GM19438 (cell line): ENCODE data around the gene TRAF3IP1.
"Not testable (repeated sequence)": the region's sequence is repeated elsewhere in the genome, so short reads cannot be mapped to it uniquely, and the experiment has no call there.

ENCODE experiments used
- ATAC-seq: cut with Tn5 transposase; IDR thresholded peaks from one replicate; pipeline ENCODE4 v1.9.1; 2021; ENCODE audit warnings: low read depth; ENCODE audit not compliant: unreplicated experiment

Gene TRAF3IP1

DNA sequence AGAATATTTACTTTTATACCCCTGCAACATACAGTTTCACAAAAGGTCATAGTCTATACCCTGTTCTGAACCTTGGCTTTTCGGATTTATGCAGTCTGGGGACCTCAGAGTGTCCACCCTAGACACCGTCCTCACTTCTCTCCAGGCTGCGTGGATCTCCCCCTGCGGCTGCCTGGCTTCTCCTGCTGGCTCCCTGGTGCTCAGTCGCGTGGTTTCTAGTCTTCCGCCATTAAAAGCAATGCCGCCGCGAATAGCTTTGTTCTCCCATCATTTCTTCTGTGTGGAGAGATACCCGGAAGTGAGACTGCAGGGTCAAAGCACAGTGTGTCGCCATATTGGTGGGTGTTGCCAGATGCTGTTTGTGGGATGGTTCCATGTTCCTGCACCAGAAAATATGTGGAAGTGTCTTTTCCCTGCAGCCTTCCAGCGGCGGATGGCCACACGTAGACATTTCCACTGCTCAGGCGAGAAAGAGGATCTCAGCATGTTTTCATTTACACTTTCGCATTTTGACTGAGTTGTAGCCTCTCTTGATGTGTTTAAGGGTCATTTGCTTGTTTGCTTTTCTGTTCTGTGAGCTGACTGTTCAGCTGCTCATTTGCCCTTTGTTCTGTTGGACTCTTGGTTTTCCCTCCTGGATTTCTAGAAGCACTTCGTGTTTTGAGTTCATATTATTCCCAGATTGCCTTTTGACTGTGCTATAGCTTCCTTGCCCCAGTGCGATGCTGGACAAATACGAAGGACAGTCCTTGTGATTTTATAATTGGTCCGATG, 83.5 kb downstream of the TRAF3IP1 start:
- no peak for ATAC-seq

DNA sequence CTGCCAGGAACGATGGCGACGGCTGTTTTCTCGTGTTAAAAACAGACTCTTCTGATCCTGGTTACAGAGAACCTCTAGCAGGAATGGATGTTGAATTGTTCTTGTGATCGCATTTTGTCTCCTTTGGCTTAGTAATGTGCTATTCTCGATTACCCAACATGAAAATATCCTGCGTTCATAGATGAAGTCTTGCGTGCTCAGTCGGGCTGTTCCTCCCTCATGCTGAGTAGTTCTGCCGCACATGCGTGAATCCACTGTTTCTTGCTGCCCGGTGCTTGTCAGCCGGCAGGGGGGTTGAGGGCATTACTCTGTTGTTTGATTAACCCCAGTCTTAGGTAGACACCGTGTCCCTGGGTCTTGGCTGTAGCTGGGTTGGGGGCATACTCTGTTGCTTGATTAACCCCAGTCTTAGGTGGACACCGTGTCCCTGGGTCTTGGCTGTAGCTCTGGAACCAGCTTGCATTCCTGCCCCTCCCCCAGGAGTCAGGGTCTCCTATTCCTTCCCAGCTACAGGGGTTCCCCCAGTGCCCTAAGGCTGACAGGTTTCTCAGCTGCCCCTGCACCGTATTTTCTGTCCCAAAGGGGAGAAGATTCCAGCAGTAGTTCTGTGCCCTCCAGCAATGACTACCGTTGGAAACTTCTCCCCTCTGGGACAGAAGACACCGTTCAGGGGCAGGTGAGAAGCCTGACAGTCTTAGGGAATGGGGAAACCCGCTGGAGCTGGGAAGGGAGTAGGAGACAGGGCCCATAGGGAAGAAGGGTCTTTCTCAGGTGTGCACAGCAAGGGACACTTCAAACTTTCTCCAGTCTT, 84.3 kb downstream of the TRAF3IP1 start:
- ATAC-seq = no peak

DNA sequence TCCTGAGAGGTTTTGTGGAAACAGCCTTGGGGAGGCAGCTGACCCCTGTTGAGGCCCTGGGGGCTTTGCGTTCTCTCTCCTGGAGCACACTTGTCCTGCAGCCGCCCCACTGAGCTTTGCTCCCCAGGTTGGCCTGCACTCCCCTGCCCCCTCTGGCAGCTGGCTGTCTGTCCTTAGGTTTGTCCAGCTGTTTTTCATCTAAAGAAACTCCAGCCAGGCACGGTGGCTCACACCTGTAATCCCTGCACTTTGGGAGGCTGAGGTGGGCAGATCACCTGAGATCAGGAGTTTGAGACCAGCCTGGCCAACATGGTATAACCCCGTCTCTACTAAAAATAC, 84.9 kb downstream of the TRAF3IP1 start:
- not testable (repeated sequence) for ATAC-seq

DNA sequence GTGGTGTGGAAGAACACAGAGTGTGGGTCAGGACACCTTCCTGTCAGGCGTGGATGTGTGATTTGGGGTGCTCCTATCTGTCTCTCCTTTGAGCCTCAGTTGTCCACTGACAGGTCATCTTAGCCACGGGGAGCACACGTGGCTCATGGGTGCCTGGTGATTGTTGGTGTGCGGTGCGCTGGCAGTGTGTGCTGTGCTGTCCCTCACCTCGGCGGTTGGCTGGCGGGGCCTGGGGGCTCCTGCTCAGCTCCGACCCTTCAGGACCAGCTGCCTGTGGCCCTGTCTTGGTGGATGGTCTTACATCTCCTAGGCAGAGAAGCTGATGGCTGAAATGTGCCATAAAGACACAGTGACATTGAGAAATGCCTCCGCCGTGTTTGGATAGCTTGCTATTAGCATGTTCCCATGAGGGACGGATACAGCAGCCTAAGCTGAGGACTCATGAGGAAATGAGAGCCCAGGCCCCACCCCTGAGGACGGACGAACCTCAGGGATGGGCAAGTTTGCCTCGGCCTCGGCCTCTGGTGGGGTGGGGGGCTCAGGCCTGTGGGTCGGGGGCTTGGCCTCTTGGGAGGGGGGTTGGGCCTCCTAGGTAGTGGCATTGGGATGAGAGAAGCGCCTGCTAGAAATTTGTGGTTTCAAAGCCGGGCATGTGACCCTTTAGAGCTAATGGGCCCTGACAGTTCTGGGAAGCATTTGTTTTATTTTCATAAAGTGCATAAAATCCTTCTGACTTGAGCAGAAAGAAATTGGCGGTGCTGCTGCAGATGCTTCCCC, 86.1 kb downstream of the TRAF3IP1 start:
- ATAC-seq = no peak

DNA sequence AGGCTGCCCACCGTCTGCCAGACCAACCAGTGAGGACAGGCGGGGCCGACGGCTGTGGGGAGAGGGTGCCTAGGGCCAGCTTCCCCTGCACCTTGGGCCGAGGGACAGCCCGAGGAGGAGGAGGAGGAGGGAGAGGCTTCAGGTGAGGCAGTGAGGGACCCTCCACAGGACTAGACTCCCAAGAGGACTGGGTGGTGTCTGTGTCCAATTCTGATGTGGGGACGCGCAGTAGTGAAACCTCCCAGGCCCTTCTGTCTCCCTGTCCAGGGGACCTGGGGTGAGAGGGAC, 86.6 kb downstream of the TRAF3IP1 start:
- no peak for ATAC-seq

DNA sequence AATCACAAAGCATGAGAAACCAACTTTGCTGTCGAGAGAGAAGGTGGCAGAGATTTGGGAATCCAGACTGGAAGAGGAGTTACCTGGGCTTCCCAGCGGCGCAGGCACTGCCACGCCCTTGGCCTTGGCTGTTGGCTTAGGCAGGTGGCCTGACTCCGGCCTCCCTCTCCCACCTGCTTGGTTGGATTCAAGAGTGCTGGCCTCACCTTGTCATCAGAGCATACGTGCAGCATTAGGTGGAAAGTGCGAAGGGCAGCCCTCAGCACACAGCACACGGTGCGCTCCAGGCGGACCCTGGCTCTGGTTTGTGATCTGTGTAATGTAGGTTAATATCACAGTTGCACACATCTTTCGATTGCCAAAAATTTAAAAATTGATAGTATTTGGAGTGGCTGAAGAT, 87.2 kb downstream of the TRAF3IP1 start:
- ATAC-seq = no peak

DNA sequence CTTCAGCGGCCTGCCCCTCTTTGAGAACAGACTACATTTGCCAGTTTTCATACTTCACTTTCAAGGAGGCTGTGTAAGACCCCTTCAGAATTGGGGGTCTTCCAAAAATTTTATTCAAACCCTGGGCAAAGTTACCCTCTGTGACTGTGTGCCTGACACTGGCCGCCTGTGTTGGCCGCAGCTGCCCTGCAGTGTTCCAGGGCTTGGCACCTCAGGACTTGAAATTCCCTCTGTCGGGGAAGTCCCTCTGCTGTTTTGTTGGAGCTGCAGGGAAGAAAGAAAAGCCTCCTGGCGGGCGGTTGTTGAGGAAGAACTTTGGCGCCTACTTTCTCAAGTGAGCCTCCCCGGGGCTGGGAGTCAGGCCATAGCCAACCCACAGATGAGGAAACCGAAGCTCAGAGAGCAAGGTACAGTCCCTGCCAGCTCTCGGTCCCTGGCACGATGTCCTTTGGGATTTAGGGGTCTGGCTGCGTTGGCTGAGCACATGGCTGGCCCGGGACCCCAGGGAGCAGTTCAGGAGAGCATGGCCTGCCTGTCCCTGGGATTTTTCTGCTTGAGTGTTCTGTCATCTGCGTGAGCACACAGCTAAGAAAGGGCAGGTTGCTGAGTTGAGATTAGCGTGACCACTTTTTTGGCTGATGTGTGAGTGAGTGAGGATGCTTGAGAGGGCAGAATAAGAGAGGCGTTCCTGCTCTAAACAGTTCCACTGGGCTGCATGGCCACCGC, 88.5 kb downstream of the TRAF3IP1 start:
- no peak for ATAC-seq

DNA sequence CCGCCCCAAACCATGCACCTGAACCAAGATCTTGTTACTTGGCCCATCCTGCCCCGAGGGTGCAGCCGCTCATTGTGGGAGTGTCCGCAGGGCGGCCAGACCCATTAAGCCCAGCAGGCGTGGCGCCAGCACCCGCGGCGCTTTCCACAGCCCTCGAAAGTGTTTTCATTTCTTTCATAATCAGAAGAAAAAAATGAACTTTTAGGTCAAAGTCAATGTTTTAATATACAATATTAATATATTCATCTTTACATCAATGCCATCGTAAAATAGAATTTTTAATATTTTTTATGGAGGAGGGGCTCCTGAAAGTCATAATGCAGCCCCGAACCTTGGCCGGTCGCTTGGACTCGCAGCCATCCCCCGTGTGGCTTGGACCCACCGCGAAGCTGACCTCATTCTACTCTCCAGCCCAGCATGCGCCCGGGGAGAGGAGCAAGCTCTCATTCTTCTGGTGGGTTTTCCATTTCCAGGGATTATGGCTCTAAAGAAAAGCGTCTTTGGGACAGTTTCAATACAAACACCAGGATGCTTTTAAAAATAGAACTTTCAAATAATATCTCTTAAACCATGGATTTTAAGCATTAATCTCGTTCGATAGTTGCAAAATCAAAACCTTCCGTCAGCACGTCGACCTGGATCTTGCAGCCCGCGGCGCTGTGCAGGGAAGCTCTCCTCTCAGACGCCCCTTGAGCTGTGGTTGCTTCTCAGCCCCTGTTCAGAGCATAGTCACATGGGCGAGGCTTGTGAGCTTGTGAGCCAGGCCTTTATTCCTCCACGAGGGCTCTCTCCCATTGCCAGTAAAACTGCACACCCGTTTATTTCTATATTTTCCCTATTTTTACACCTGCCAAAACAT, 89.3 kb downstream of the TRAF3IP1 start:
- ATAC-seq = no peak

DNA sequence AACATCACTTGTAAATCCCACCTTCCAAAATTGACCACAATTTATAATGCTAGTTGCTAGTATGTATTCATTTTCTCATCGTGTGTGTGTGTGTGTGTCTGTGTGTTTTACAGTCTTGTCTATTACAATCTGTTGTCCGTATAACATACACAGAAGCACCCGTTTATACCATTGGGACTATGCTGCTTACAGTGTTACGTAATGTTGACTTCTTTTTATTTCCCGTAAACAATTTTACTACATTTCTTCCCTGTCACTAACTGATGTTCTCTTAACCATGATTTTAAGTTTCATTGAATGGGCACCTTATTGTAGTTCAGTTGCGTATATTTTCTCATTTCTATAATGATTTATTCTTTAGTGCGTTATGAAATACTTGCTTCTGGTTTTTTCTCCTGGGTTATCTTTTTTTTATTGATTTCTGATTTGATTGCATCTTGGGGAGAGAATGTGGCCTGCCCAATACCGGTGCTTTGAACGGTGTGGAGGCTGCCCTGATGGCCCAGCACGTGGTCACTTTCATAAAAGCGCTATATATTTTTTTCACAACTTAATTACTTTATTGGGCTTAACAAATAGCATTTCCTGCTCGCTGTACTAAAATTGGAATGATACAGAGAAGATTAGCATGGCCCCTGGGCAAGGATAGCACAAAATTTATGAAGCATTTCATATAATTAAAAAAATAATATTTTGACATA, 91.9 kb downstream of the TRAF3IP1 start:
- ATAC-seq = no peak

DNA sequence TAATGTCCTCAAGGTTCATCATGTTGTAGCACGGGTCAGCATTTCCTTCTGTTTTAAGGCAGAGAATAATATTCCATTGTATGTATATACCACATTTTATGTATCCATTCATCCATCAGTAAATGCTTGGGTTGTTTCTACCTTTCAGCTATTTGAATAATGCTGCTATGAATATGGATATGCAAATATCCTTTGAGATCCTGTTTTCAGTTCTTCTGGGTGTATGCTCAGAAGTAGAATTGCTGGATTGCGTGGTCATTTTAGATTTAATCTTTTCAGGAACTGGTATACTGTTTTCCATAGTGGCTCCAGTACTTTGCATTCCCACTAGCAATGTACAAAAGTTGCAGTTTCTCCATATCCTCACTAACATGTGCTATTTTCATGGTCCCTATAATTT, 93.0 kb downstream of the TRAF3IP1 start:
- ATAC-seq = no peak

DNA sequence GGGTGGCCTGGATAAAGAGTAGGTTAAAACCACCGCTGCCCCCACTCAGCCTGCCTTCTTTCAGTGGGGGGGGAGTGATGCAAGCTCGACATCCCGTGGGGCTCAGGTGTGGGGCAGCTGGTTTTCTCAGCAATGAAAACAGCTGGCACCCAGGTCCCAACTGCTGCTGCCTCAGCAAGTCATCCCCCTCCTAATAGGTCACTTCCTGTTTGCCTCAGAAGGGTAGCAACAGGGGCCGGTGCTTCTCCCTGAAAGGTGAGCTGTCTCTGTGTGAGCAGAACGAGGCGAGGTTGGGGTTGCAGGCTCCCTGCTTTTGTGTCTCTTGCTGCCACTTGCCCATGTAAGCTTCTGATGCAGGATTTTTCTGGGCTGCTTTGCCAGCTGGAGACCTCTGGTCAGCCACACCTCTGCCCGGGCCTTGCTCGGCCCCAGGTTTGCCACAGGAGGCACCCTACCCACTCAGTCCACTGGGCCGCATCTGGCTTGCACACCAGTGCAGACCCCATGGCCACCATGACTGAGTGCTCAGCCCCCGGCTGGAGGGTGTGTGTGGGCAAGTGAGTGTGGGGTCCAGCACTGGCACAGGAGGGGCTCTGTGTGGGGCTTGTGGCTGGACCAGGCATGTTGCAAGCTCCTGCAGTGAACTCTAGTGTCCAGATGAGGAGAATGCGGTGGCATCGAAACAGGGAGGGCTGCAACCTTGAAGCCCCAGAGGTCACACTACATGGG, 94.9 kb downstream of the TRAF3IP1 start:
- no peak for ATAC-seq

DNA sequence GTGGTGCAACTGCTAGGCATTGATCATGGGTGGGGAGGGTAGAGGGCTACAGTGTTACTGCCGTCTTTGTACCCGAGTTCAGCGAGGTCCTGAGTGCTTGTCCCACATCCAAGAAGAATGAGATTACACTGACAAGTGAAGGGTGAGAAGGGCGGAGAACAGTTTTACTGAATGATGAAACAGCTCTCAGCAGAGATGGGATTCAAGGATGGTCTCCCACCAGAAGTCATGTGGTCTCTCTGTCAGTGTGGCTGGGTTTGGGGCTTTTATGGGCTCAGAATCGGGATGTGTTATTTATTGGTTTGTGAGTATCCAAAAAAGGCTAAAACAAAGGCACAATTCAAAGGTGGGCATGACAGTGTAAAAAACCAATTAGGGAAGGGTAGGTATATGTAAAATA, 95.6 kb downstream of the TRAF3IP1 start:
- ATAC-seq = no peak

DNA sequence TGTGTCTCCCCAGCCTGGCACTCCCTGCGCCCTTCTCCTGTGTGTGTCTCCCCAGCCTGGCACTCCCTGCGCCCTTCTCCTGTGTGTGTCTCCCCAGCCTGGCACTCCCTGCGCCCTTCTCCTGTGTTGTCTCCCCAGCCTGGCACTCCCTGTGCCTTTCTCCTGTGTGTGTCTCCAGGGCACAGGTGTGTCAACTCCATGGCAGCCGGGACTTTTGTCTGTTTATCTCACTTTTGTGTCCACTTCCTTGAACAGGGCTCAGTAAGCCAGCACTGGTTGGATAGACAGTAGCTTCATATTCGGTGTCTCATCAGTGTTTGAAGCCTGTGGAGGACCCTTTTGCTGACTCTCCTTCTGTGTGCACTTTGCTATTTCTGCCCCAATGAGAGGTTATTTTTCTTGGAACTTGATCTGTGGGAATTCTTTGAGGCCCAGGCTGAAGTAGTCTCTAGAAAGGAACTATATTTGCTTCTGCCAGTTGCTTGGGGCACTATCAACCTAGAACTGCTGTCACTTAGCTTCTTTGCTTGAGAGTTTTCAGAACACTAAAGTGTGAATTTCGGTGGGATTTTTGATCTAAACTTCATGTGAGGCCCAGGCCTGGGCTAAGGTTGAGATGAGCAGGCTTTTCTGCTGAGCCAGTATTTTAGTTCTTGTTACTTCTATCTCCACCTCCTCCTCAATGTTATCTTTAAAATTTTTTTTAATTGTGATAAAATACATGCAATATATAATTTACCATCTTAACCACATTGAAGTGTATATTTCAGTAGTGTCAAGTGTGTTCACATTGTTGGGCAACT, 98.1 kb downstream of the TRAF3IP1 start:
- no peak for ATAC-seq

DNA sequence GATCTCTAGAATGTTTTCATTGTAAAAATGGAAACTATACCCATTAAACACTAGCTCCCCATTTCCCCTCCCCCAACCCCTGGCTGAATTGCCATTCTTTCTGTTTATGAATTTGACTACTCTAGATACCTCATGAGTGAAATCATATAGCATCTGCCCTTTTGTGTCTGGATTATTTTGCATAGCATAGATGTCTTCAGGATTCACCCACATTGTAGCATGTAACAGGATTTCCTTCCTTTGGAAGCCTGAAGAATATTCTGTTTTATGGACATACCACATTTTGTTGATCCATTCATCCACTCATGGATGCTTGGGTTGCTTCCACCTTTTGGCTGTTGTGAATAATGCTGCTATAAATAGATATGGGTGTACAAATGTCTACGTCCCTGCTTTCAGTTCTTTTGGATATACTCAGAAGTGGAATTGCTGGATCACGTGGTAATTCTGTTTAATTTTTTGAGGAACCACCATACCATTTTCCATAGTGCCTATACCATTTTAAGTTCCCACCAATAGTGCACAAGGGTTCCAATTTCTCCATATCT, 98.8 kb downstream of the TRAF3IP1 start:
- ATAC-seq = no peak

DNA sequence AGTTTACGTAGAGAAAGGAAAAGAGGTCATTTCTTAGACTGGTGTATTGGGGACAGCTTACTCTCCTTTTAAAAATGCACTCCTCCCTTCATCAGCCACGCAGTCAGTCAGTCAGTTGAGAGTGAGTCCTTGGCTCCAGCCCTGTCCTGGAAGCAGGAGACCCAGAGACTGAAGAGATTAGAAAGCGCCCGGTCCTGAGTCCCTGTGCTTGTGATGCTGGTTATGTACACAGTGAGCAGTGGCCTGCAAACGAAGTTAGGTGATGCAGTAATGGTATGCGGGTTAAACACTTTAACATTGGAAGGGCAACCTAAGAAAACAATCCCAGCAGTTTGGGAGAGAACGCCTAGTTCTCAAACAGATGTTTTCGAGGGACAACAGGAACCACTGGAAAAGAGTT, 100.1 kb downstream of the TRAF3IP1 start:
- no peak for ATAC-seq

DNA sequence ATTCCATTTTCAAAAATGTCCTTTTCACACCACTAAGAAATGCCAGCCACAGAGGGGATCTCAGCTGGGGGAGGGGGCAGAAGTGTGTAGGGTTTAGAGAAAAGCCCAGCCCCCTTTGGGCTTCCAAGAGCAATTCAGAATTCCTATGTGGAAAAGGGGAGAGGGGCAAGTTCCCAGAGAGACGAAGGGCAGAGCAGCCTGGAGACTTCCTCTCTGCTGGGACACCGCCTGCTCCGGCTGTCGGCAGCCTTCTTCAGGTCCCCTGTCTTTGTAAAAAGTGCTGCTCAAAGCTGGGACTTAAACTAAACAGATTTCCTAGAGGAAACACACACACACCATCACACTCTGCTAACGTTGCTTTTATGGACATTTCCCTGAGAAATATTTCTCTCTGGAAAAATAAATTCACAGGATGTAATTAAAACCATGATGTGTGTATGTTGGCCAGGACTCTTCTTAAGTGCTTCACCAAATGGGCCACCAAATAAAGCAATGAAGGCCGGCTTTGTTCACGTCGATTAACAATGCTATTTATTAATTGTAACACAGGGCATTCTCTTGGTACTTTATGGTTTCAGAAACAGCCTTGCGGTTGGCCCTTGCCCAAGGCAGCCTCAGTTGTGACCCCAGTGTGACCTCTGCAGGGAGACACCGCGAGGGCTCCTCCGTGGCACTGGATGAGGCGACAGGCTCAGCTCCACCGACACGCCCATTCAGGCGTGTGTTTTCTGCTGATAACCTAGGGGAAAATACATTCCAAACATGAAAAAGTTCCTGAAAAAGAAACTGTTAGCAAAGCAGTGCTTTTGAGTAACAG, 100.8 kb downstream of the TRAF3IP1 start:
- no peak for ATAC-seq

DNA sequence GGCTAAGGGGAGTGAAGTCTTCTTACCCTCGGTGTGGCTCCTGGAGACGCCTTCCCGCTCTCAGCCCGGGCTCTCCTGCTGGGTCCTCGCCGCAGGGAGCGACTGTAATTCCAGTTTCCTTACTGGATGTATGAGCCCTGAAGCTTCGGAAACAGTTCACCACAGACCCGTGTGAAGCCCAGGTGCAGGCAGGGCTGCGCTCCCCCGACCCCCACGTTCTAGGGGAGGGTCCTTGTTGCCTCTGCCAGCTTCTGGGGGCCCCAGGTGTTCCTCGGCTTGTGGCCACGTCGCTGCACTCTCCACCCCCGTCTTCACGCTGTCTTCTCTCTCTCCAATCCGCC, 101.3 kb downstream of the TRAF3IP1 start:
- ATAC-seq = no peak
